Endothelial cell of umbilical vein (primary cell): ENCODE measurements around the gene WNT11. TPM values are rescaled to one million over a fixed set of nuclear protein-coding genes. Genes with fewer than 3 reads are reported as not detected.

ENCODE experiments used
- BruUV-seq: library from RNA; stranded (reverse); fragments of 400-500 nt; replicated peaks from 2 replicates; lab custom pipeline; 2021; lab: Mats Ljungman, UMichigan
- CTCF ChIA-PET: fragments of 300-600, 350-600 bp; sonication (Branson Sonifier 250); formaldehyde crosslinking; loops from one replicate; lab custom pipeline; 2021; ENCODE audit warnings: antibody characterized with exemption, inconsistent platforms; lab: Charles Lee
- POLR2A ChIA-PET: fragments of 300-600, 350-600 bp; sonication (Branson Sonifier 250); formaldehyde crosslinking; loops from one replicate; lab custom pipeline; 2021; ENCODE audit warnings: antibody characterized with exemption, inconsistent platforms; lab: Charles Lee
- DNase-seq: peaks from one replicate; pipeline ENCODE4 v3.0.0-alpha.2; 2011; ENCODE audit warnings: low read depth, low spot score
- FAIRE-seq: peaks from 2 replicates; lab custom pipeline; 2011; peaks lifted over from hg19 to GRCh38; lab: Jason Lieb, UNC
- H2AFZ ChIP-seq: 2 replicates; pipeline ENCODE4 v1.6.0; 2012; ENCODE audit warnings: low read depth, low read length, control low read depth, inconsistent platforms
- H3K27ac ChIP-seq: 2 replicates; pipeline ENCODE4 v1.5.1; 2011; ENCODE audit warnings: low read depth, mild to moderate bottlenecking, control low read depth, low read length, moderate library complexity; ENCODE audit not compliant: insufficient read depth
- H3K27me3 ChIP-seq, 2 experiments: 2 replicates each; pipeline versions ENCODE4 v1.6.0 to v1.6.1; 2011; ENCODE audit warnings: low read length in 2 of 2, mixed read lengths in 1 of 2; ENCODE audit not compliant: control insufficient read depth in 2 of 2, insufficient read depth in 2 of 2
- H3K36me3 ChIP-seq, 2 experiments: 2 replicates in 1 of 2; 3 replicates in 1 of 2; pipeline ENCODE4 v1.5.1; 2011; ENCODE audit warnings: low read length in 2 of 2, mild to moderate bottlenecking in 1 of 2, moderate library complexity in 1 of 2; ENCODE audit not compliant: control insufficient read depth in 2 of 2, insufficient read depth in 2 of 2; ENCODE audit errors: extremely low read depth in 1 of 2
- H3K4me1 ChIP-seq: 3 replicates; pipeline ENCODE4 v1.5.1; 2011; ENCODE audit warnings: mild to moderate bottlenecking, low read length; ENCODE audit not compliant: control insufficient read depth, insufficient read depth; ENCODE audit errors: extremely low read depth
- H3K4me2 ChIP-seq: 2 replicates; pipeline ENCODE4 v1.6.1; 2011; ENCODE audit warnings: low read length, control low read depth, mixed read lengths; ENCODE audit not compliant: insufficient read depth
- H3K4me3 ChIP-seq, 3 experiments: fragments of 200-600 bp in 1 of 3; sonication (generic), shearing (Covaris generic) in 1 of 3; replicated peaks in 1 of 3; 2 replicates each; pipeline ENCODE4 v1.5.1; 2011 to 2016; ENCODE audit warnings: control low read depth in 3 of 3, low read length in 3 of 3, mild to moderate bottlenecking in 2 of 3, inconsistent platforms in 1 of 3, low read depth in 1 of 3, moderate library complexity in 1 of 3; ENCODE audit not compliant: insufficient read depth in 1 of 3
- H3K79me2 ChIP-seq: 2 replicates; pipeline ENCODE4 v1.6.0; 2012; ENCODE audit warnings: low read length, inconsistent platforms; ENCODE audit not compliant: control insufficient read depth, insufficient read depth
- H3K9ac ChIP-seq: replicated peaks from 2 replicates; pipeline ENCODE3; 2011; ENCODE audit warnings: low read length, control low read depth; ENCODE audit not compliant: insufficient read depth; ENCODE audit errors: extremely low read depth
- H3K9me1 ChIP-seq: replicated peaks from 3 replicates; pipeline ENCODE4 v1.6.0; 2011; ENCODE audit warnings: mild to moderate bottlenecking, low read length; ENCODE audit not compliant: control insufficient read depth, insufficient read depth; ENCODE audit errors: extremely low read depth
- H3K9me3 ChIP-seq: replicated peaks from 2 replicates; pipeline ENCODE4 v1.5.1; 2012; ENCODE audit warnings: low read length, inconsistent platforms; ENCODE audit not compliant: control insufficient read depth, insufficient read depth
- H4K20me1 ChIP-seq: replicated peaks from 2 replicates; pipeline ENCODE3; 2011; ENCODE audit warnings: mild to moderate bottlenecking, low read length; ENCODE audit not compliant: control insufficient read depth, insufficient read depth; ENCODE audit errors: extremely low read depth
- EZH2 ChIP-seq: IDR thresholded peaks from 2 replicates; pipeline ENCODE4 v1.6.1; 2012; ENCODE audit warnings: borderline replicate concordance, low read depth, mild to moderate bottlenecking, moderate library complexity, low read length, inconsistent platforms; ENCODE audit not compliant: severe bottlenecking
- GATA2 ChIP-seq: IDR thresholded peaks from 2 replicates; pipeline ENCODE4 v1.7.0; 2011; ENCODE audit warnings: low read depth, mild to moderate bottlenecking, moderate library complexity, mixed read lengths, low read length; ENCODE audit not compliant: insufficient read length, insufficient read depth
- JUN ChIP-seq: IDR thresholded peaks from 2 replicates; pipeline ENCODE4 v1.6.1; 2011; ENCODE audit warnings: borderline replicate concordance, low read depth; ENCODE audit not compliant: insufficient read length, insufficient read depth
- MAX ChIP-seq: IDR thresholded peaks from 2 replicates; pipeline ENCODE4 v1.6.1; 2011; ENCODE audit not compliant: insufficient read depth, insufficient read length
- MYC ChIP-seq: IDR thresholded peaks from one replicate; pipeline ENCODE4 v1.6.1; 2011; ENCODE audit warnings: mild to moderate bottlenecking, low read depth, low read length
- POLR2A ChIP-seq: IDR thresholded peaks from 2 replicates; pipeline ENCODE4 v1.6.1; 2012; ENCODE audit warnings: low read depth, mild to moderate bottlenecking, control low read depth, low read length
- dilution Hi-C: fragments of 300-500 bp; cut with MboI; formaldehyde crosslinking; loops from one replicate; pipeline ENCODE4 v1.15.0; 2019; ENCODE audit warnings: low sequenced_read_pairs; ENCODE audit not compliant: extremely low pct_ligation_motif_present
- intact Hi-C: fragments of 100-400 bp; cut with micrococcal nuclease; formaldehyde crosslinking; loops from one replicate; pipeline ENCODE4 v1.10.0; 2022
- polyA plus RNA-seq, 4 experiments: library from polyadenylated mRNA; depleted of rRNA in 3 of 4; stranded (reverse) in 3 of 4; unstranded in 1 of 4; fragments of >200 nt; gene quantifications; 2 replicates each; pipeline versions ENCODE4 v1.2.1 to v1.2.3, GENCODE V29; 2011 to 2012; ENCODE audit warnings: missing spikeins in 1 of 4
- total RNA-seq: library from RNA; stranded (reverse); gene quantifications from 2 replicates; pipeline ENCODE4 v1.2.3, GENCODE V29; 2021

The WNT11 gene
- total and polyA plus RNA-seq, 2 donors (not counting 3 experiments of a cell fraction or from before 2014, with no cell fraction given): not detected

- peak overlapping the region in 1 of 3 experiments; percentile 11 for H3K4me3 ChIP-seq
- no peak overlapping the region for H3K9ac ChIP-seq
- CTCF ChIA-PET: interaction anchor here (1.0 to 6.9 kb wide), 8 partner anchors 13 to 469 kb away, joined by 3 to 321 read pairs (median 5); no protein-coding TSS in a partner anchor
- intact Hi-C loops (loop anchor here (1.0 kb wide), 1 partner anchor 24 kb away; no protein-coding TSS in a partner anchor), dilution Hi-C loops (no loop called here)
- no peaks in the 10 kb centered on the region for H4K20me1 ChIP-seq
- TF ChIP-seq EZH2 (peak; percentile 95), MYC (no peak)
- H3K4me2 ChIP-seq: peak overlapping the region; percentile 32
- H3K36me3 ChIP-seq: no peaks in the 10 kb centered on the region
- no peak overlapping the region for H3K27ac ChIP-seq
- peaks cover 18% of the 10 kb centered on the region for H3K4me1 ChIP-seq
- FAIRE-seq: no peak
- no peaks in the 10 kb centered on the region for H3K79me2 ChIP-seq
- DNase-seq: no peak
- POLR2A ChIA-PET: no interaction called here
- H3K9me3 ChIP-seq: no peaks in the 10 kb centered on the region
- no TSS peak for BruUV-seq
- peaks cover 38 to 57% of the 10 kb centered on the region in 2 experiments for H3K27me3 ChIP-seq
- H2AFZ ChIP-seq: no peak overlapping the region
- no peaks in the 10 kb centered on the region for H3K9me1 ChIP-seq
Observed at GRCh38 chr11:76210931-76211851, 4.9 kb upstream of the WNT11 start.

- Histone ChIP-seq H3K79me2 (no peaks in the 10 kb centered on the region), H3K9ac (no peak overlapping the region), H3K4me1 (peaks cover 18% of the 10 kb centered on the region), H3K9me3 (no peaks in the 10 kb centered on the region), H4K20me1 (no peaks in the 10 kb centered on the region), H3K36me3 (no peaks in the 10 kb centered on the region), H3K4me3 (peak overlapping the region in 1 of 3 experiments; percentile 13), H3K27me3 (peaks cover 47 to 66% of the 10 kb centered on the region in 2 experiments), H3K4me2 (peak overlapping the region; percentile 32), H3K27ac (no peak overlapping the region), H3K9me1 (no peaks in the 10 kb centered on the region), H2AFZ (peak overlapping the region; percentile 28)
- ChIA-PET POLR2A (no interaction called here), CTCF (interaction anchor here (1.0 to 6.9 kb wide), 10 partner anchors 8 to 470 kb away, joined by 3 to 321 read pairs (median 6); no protein-coding TSS in a partner anchor)
- peak; percentile 72 for FAIRE-seq
- intact Hi-C loops (loop anchor here (1.0 to 5.0 kb wide), 3 partner anchors 25 to 472 kb away; no protein-coding TSS in a partner anchor), dilution Hi-C loops (no loop called here)
- BruUV-seq: no TSS peak
- peak; percentile 70 for DNase-seq
- TF ChIP-seq EZH2 (peak; percentile 37), POLR2A (no peak), MAX (no peak), GATA2 (no peak), JUN (no peak)
Observed at GRCh38 chr11:76209973-76210930, 4.0 kb upstream of the WNT11 start.
